GM21447 (cell line): ENCODE measurements around the gene VAPB.

Experiments
- ATAC-seq: cut with Tn5 transposase; IDR thresholded peaks from one replicate; pipeline ENCODE4 v1.9.1; 2021; ENCODE audit not compliant: unreplicated experiment

The VAPB gene

GRCh38 chr20:58377766-58378401 lies 11.1 kb upstream of the VAPB start:
- ATAC-seq, result no peak

GRCh38 chr20:58378704-58379103 lies 10.3 kb upstream of the VAPB start:
- ATAC-seq, result no peak

GRCh38 chr20:58381627-58382026 lies 7.4 kb upstream of the VAPB start:
- ATAC-seq, result no peak

- ATAC-seq, result no peak
These were observed 6.9 kb upstream of the VAPB start for GRCh38 chr20:58382096-58382495.

GRCh38 chr20:58384821-58385220 lies 4.2 kb upstream of the VAPB start:
- no peak for ATAC-seq

- ATAC-seq, result no peak
These were observed 914 bp upstream of the VAPB start for GRCh38 chr20:58388028-58388601.

GRCh38 chr20:58389324-58389967 lies 417 bp downstream of the VAPB start:
- peak; percentile 32 for ATAC-seq

GRCh38 chr20:58389968-58390658 lies 1.1 kb downstream of the VAPB start:
- ATAC-seq, result no peak

- no peak for ATAC-seq
These were observed 1.6 kb downstream of the VAPB start for GRCh38 chr20:58390659-58391035.

GRCh38 chr20:58392286-58392685 lies 3.3 kb downstream of the VAPB start:
- no peak for ATAC-seq

- ATAC-seq, result no peak
These were observed 4.3 kb downstream of the VAPB start for GRCh38 chr20:58393299-58393698.

- no peak for ATAC-seq
These were observed 5.8 kb downstream of the VAPB start for GRCh38 chr20:58394801-58395200.

GRCh38 chr20:58395604-58396003 lies 6.6 kb downstream of the VAPB start:
- ATAC-seq, result no peak

- no peak for ATAC-seq
These were observed 8.4 kb downstream of the VAPB start for GRCh38 chr20:58397429-58397828.

- no peak for ATAC-seq
These were observed 9.2 kb downstream of the VAPB start for GRCh38 chr20:58398254-58398653.

- no peak for ATAC-seq
These were observed 10.9 kb downstream of the VAPB start for GRCh38 chr20:58399926-58400325.

GRCh38 chr20:58401162-58401561 lies 12.1 kb downstream of the VAPB start:
- no peak for ATAC-seq

GRCh38 chr20:58402305-58402704 lies 13.3 kb downstream of the VAPB start:
- no peak for ATAC-seq

- ATAC-seq, result peak; percentile 72
These were observed 13.8 kb downstream of the VAPB start for GRCh38 chr20:58402827-58403226.

- ATAC-seq, result peak; percentile 39
These were observed 14.2 kb downstream of the VAPB start for GRCh38 chr20:58403272-58403671.

GRCh38 chr20:58405504-58406291 lies 16.7 kb downstream of the VAPB start:
- no peak for ATAC-seq
